ENCODE data around the gene LPP. TPM values are rescaled to one million over a fixed set of nuclear protein-coding genes. Genes with fewer than 3 reads are reported as not detected.
A peak's percentile ranks its signal among the peaks of the same experiment; 100 is the strongest.

LPP gene
- total RNA-seq, 1 donor from 2014 or later, result 109 TPM

- ATAC-seq, result no peak
- DNase-seq, result no peak
- intact Hi-C loops (cut with micrococcal nuclease), result no loop called here
Measured at GRCh38 chr3:188236271-188236670, 82.3 kb downstream of the LPP start.

DNA sequence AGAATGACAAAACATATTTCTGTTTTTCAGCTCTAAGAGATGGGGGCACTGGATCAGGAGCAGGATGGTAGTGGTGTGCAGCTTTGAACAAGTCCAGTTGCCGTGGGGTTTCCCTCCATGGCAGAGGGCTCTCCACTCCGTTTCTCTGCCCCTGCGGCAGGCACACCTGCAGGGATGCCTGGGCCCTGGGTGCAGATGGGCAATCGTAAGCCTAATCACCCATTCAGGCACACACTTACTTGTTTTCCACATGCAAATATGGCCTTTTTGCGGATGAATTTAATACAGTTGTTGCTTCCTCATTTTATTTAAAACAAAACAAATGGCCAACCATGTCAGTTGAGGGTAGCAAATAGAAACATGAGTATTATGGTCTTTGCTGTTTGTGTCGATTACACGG, 85.1 kb downstream of the LPP start:
- no peak for DNase-seq
- ATAC-seq, result no peak
- intact Hi-C loops (cut with micrococcal nuclease), result no loop called here

DNA sequence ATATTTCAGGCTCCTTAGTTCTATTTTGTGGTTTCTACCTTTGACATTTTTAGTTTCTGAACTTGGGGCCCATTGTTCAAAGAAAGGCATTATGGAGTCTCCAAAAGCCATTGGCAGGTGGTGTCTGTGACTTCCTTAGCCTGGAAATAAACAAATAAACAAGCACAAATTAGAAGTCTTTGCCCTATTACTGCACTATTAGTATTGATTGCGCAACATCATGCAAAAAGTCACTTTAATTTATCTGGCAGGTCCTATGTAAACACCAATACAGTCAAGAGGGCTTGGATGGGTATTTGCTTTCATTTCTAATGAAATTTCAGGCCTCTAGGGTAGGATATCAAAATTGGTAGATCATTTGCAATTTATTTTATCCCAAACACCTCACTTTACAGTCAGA, 85.6 kb downstream of the LPP start:
- intact Hi-C loops (cut with micrococcal nuclease), result no loop called here
- ATAC-seq (no peak), DNase-seq (no peak)

DNA sequence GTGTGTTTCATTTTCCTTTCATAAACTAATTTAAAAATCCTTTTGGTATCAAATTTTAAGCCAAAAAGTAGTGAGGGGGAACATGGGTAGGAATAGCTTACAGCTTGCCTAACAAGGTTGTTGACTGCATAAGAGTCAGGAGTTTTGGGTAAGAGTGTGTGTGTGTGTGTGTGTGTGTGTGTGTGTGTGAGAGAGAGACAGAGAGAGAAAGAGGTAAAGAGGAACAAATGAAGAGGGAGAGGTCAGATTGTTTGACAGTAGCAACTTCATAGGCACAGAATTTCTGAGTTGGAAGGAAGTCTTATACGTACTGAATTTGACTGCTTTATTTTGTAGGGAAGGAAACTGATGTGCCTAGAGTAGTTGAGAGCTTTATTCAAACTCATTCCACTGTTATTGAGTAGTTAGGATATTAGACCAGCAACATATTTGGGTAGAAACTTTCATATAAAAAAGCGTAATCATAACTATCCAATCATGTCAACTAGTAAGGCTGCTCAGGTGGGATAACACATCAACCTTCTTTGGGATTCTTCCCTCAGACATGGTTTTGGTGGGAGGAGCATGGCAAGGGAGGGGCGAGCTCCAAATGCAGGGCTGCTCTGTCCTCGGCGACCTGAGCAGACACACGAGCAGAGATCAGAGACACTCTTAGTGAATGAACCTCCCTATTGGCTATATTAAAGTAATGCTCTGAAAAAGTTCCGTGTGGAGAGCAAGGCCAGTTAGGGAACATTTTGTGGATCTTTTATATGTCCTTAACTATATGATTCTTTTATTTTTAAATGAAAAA, 86.4 kb downstream of the LPP start:
- ATAC-seq (peak; percentile 67), DNase-seq (peak; percentile 34)
- intact Hi-C loops (cut with micrococcal nuclease), result no loop called here

- ATAC-seq (peak; percentile 94), DNase-seq (peak; percentile 72)
- intact Hi-C loops (cut with micrococcal nuclease), result no loop called here
Measured at GRCh38 chr3:188241072-188241471, 87.1 kb downstream of the LPP start.

DNA sequence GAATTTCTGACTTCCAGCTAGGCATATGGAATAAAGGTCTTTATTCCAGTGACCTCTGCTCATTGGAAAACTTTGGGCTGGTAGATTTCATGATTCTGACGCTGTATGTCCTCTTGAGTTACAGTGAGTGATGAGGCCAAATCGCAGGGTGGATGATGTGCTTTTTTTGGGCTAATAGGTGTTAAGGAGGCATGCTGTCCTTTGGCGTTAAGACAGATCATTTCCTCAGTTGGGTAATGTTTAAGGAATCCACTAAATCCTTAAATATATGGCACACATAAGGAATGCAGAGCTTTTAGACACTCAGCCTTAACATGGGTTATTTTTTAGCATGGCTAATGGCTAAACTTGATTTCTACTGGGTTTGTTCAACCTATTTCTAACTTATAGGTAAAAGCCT, 87.9 kb downstream of the LPP start:
- peak; percentile 18 for ATAC-seq
- no peak for DNase-seq
- intact Hi-C loops (cut with micrococcal nuclease), result no loop called here

- DNase-seq, result no peak
- peak; percentile 7 for ATAC-seq
- intact Hi-C loops (cut with micrococcal nuclease), result no loop called here
Measured at GRCh38 chr3:188242436-188243123, 88.6 kb downstream of the LPP start.

DNA sequence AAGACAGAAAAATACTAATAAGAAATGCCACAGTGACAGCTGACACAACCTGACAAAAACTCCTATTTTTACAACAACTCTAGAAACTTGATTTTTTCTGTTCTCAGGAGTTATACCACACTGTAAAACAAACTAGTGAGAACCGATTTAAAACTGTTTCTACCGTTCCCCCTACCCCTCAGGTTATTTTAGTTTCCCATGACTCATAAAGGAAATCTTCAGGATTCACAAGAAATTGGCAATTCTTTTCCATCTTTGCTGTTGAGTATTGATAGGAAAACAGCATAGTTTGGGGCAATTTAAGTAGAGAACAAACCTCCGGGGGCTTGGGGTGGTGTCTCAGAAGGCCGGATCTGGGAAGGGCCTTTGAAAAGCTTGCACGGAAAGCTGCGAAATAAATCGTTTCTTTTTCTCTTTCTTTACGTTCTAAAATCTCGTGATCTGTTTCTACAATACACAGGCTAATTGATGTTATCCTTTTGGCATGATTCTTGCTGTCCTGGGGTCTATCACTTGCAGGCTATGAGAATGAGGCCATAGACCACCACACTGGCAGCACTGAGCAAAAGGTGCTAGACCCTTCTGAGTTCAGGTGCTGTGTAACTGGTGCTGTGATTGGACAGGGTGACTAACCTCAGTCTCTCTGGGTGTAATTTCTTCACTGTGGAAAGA, 89.3 kb downstream of the LPP start:
- DNase-seq (no peak), ATAC-seq (no peak)
- intact Hi-C loops (cut with micrococcal nuclease), result no loop called here

GRCh38 chr3:188244395-188244861, 90.5 kb downstream of the LPP start:
- no peak for DNase-seq
- intact Hi-C loops (cut with micrococcal nuclease), result no loop called here
- no peak for ATAC-seq

GRCh38 chr3:188246905-188247304, 92.9 kb downstream of the LPP start:
- ATAC-seq (peak; percentile 7), DNase-seq (no peak)
- intact Hi-C loops (cut with micrococcal nuclease), result no loop called here

GRCh38 chr3:188248036-188248561, 94.1 kb downstream of the LPP start:
- DNase-seq (no peak), ATAC-seq (no peak)
- intact Hi-C loops (cut with micrococcal nuclease), result no loop called here

DNA sequence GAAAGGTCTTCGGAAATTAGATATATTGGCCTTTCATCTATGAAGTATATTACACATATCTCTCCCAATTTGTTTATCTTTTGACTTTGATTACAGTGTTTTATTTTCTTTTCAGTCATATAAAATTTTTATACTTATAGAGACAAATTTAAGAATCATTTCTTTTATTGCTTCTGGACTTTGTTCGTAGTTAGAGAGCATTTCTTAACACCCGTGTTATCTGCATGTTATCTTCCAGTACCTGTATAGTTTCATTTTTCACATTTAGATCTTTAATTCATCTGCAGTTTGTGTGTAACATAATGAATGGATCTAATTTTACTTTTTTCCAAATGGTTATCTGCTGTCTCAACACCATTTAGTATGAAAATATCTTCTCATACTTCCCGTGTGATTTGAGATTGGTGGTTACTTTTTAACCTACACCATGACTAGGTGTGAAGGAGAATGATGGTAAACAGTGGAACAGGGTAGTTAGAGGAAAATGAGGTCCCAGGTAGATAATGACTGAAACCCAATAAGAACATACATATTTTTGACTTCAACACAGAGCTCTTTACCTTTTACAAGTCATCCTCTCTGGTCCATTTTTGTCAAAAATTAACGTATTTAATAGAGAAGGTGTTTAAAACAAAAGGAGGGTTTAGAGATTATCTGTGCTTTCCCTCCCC, 99.3 kb downstream of the LPP start:
- no peak for ATAC-seq
- no peak for DNase-seq
- intact Hi-C loops (cut with micrococcal nuclease), result no loop called here

DNA sequence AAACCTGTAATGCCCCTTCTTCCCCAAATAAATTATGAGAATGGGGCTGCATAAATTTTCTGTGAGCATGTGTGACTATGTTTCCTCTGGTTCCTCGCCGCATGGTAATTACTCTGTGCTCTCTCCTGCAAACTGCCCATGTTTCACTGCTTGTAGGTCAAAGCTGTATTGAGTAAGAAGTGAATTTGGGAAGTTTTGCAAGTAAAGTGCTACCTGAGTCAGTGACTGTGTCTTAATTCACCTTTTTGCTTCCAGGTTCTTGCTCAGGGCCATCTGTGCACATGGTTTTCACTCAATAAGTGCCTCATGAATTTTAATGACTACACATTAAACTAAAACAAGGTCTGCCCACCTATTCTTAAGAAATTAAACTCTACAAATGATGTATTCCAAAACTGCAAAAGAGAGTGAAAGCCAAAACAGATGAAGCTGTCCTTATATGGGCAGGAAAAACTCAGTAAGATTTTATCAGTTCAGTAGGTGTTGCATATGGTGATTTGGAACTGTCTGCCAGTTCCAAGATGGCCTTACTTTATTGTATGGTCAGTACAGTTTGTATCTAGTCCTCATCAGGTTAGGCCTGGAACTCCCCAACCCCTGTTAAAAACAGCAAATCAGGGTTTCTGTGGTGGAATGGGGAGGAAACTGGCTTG, 100.0 kb downstream of the LPP start:
- no peak for DNase-seq
- intact Hi-C loops (cut with micrococcal nuclease), result no loop called here

GRCh38 chr3:188254520-188255070, 100.6 kb downstream of the LPP start:
- ATAC-seq, result no peak
- intact Hi-C loops (cut with micrococcal nuclease), result no loop called here
- no peak for DNase-seq

More for the DNA sequence above, 100.0 kb downstream of the LPP start:
- no peak for ATAC-seq

GRCh38 chr3:188255190-188255589, 101.2 kb downstream of the LPP start:
- intact Hi-C loops (cut with micrococcal nuclease), result no loop called here
- ATAC-seq (no peak), DNase-seq (no peak)

DNA sequence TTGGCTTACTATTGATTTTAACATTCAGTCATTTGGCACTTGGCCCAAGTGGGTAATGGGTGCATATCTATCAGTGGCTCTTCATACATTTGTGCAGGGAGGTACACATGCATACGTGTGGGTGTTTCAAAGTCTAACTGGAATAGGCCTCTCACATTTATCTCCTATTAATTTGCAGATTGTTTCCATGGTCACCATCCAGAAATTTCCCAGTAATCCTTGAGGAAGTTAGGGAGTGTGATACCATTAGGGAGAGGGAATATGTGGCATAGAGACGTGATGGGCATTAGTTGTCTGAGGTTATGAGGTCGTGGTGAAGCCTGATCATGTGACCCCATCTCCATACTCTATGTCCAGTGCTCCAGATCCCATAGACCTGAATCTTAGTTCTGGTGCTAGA, 102.8 kb downstream of the LPP start:
- no peak for ATAC-seq
- intact Hi-C loops (cut with micrococcal nuclease), result no loop called here
- DNase-seq, result no peak

DNA sequence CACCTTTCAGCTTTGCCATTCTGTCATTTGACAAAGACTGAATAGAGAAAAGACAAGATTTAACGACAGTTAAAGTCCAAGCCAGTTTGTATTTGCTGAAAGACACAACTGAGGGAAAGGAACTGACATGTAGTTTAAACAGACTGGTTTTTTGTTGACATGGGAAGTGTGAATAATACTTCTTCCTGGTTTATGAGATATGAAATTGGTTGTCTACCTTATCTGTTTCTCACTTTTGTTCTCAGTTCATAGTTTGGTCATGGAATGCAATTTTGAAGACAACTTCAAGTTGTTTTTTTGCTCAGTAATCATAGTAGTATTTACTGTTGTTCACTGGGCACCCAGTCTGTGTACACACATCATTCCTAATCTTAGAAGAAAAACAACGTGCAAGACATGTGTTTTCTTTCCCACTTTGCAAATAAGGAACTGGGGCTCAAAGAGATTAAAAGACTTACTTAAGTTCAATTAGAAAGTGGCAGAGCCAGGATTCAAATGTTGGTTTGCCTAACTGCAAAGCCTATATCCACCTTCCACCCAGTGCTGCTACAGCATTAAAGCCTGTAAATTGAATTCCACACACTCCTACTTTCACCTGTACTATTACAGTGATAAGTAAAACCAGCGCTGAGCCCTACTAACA, 103.5 kb downstream of the LPP start:
- intact Hi-C loops (cut with micrococcal nuclease), result no loop called here
- no peak for DNase-seq
- no peak for ATAC-seq

DNA sequence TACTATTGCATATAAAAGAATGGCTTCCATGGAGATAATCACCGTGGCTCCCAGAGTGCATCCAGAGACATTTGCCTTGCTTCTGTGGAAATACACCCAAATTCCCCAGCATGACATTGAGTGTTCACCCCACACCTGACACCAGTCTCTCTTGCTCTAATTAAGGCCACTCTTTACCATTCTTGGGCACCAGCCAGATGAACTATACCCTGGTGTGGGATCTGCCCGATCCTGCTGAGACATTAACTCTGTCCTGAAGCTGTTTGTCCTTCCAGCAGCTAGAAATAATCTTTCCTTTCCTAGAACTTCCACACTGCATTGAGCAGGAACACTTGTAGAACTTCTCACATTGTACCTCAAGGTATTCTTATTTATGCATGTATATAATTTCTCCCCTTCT, 105.2 kb downstream of the LPP start:
- intact Hi-C loops (cut with micrococcal nuclease), result no loop called here
- ATAC-seq (no peak), DNase-seq (no peak)

Measured in left ventricle myocardium superior (tissue), 1 donor.